HG03095 (cell line): Measurements from ENCODE around the gene TBX21.

Source experiments
- ATAC-seq: cut with Tn5 transposase; IDR thresholded peaks from one replicate; pipeline ENCODE4 v1.9.1; 2021; ENCODE audit warnings: moderate library complexity; ENCODE audit not compliant: unreplicated experiment

TBX21 gene

DNA sequence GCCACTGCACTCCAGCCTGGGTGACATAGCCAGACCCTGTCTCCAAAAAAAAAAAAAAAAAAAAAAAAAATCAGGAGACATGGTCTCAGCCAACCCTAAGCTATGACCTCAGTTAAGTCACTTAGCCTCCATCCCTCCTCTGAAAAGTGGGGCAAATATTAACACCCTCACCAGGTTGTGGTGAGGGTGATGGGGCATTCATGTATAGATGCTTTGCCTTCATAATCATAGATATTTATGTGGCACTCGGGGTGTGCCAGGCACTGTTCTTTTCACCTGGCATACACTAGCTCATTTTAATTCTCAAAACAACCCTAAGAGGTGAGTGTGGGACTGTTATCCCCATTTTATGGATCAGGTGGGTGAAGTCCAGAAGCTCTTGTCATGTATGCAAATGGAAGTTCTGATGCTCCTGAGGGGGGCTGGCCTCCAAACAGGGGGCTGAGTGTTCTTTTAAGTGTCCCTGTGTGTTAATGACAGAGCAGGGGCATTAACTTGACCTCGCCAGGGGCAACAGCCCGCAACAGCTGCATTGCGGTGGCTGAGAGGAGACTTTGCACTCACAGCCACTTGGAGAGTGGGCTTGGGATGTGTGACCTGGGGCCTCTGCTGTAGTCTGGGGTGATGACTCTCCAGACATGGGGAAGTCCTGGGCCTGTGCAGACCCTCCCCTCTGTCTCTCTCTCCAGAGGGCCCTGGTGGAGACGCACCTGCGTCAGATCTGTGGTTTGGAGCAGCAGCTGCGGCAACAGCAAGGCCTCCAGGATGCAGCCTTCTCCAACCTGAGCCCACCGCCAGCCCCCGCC is 34.9 kb upstream of the TBX21 start:
- ATAC-seq, result no peak

- no peak for ATAC-seq
Measured at GRCh38 chr17:47698749-47699535, 34.1 kb upstream of the TBX21 start.

DNA sequence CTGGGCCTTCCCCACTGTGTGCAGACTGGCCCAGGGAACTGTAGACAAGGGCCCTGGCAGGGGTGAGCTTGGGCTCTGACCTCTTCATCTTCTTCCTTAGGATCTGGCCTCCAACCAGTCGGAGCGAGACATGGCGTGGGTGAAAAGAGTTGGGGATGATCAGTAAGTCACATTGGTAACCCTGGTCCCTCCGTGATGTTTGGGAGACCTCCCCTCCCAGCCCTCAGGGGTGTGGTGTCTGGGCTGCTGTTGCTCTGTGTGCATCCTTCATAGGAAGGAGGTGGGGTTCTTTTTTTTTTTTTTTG is 33.5 kb upstream of the TBX21 start:
- ATAC-seq, result no peak

DNA sequence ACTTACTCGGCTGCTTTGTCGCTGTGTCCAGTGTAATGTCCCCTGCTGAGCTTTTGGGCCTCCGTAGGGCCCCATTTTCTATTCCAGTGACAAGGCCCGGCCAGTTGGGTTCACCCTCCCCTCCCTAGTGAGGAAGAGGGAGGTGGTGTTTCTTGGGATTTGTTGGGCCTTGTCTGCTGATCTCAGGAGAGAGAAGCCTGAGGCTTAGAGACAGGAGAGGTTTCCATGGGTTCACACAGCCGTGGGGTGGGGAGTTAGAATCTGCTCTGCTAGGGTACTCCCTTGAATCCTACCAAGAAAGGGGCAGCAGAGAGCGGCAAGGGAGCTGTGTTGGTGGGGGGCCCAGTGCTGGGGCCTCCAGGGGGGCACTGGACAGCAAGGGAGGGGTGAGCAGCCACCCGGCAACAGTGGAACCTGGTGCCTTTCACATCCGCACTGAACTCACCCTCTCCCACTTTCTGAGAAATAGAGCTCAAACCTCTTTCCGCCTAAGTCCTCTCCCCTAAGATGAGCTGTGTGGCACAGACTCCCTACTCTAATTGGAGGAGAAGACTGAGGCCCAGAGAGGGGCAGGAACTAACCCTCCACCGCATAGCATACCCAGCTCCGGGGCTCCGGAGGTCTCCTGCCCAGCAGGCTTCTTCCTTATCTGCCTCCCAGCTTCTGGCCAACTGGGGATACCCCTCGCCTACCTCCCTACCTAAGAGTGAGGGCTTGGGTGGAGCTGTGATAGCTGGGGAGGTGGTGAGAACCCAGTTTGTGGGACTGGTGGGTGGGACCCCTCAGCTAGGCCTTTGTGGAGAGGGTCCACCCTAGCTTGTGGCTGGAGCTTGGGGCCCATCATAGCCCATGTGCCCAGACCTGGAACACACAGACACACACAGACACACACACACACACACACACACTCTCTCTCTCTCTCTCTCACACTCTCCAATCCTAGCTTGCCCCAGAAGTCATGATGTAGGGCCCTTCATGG is 32.3 kb upstream of the TBX21 start:
- ATAC-seq, result no peak

DNA sequence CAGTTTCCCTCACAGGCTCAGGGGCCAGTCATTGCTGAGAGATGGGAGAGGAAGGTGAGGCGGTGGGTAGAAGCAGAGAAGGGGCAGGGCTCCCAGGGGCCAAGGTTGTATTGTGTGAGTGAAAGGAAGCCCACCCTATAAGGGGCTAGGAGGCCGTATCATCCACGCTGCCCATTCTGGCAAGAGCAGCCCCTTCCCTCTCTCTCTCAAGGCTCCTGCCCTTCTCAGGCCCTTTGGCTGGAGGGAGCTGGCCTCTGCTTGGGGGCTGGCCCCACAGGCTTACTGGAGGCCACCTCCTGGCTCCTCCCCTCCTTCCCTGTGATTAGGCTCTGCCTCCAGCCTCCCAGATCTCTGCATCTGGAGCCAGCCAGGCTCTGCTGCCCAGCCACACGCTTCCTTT is 31.4 kb upstream of the TBX21 start:
- ATAC-seq, result no peak

DNA sequence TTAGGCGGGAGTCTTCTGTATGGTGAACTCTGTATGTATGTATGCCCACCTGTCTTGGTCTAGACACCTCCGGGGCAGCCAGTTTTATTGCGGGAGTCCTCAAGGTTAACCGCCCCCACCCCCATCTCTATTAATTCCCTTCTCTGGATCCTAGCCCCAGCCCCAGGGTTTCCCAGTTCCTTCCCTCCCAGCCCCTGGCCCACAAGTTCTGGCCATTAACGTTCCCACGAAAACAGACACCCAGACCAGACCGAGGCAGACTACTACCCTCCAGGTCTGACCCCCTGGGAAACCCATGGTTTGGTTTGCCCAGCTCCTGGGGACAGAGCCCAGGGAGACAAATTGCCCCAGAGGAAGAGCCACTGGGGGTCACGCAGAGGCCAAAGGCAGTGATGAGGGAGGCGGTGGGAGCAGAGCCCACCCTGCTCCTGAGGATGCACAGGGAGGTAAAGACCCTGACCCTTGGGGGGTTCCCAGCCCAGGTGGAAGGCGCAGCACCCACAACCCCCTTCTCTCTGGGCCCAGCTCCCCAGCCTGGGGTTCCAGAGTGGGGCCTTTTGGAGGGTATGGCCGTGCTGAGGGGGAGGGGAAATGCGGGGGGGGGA is 30.5 kb upstream of the TBX21 start:
- no peak for ATAC-seq

DNA sequence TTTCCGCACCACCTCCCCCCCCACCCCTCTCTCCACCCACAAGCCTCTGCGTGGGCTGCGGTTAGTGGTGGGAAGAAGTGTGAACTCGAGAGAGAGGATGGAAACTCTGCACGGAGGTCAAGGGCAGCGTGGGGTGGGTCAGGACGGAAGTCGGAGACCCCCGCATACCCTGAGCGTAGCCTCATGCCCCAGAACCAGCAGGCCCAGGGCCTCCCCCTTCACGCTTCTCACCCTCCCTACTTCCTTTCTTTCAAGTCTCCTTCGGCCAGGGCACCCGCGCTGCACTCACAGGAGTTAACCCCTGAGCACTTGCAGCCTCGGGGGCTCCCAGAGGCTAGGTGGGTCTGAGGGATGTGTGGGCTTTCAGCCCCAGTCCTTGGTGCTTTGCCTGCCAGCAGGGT is 29.8 kb upstream of the TBX21 start:
- ATAC-seq, result no peak

GRCh38 chr17:47703671-47704070 is 29.4 kb upstream of the TBX21 start:
- no peak for ATAC-seq

GRCh38 chr17:47704116-47704515 is 28.9 kb upstream of the TBX21 start:
- ATAC-seq, result no peak

DNA sequence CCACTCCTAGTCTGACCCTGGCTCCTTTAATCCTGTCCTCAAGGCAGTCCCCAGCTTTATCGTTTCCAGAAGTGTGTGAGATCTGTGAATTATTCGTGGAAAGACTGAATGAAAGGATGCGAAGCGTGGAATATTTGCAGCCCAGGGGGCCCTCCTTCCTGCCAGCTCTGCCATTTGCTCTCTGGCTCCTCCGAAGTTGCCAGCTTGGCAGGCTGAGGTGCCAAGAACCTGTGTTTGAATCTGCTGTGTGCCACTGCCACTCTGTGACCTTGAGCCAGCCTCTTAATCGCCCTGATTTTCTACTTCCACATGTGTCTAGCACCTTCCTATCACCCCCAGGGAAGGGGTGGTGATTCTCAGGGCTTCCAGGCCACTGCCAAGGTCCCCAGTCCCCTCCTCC is 28.3 kb upstream of the TBX21 start:
- no peak for ATAC-seq

- ATAC-seq, result no peak
Measured at GRCh38 chr17:47705536-47706530, 27.2 kb upstream of the TBX21 start.

DNA sequence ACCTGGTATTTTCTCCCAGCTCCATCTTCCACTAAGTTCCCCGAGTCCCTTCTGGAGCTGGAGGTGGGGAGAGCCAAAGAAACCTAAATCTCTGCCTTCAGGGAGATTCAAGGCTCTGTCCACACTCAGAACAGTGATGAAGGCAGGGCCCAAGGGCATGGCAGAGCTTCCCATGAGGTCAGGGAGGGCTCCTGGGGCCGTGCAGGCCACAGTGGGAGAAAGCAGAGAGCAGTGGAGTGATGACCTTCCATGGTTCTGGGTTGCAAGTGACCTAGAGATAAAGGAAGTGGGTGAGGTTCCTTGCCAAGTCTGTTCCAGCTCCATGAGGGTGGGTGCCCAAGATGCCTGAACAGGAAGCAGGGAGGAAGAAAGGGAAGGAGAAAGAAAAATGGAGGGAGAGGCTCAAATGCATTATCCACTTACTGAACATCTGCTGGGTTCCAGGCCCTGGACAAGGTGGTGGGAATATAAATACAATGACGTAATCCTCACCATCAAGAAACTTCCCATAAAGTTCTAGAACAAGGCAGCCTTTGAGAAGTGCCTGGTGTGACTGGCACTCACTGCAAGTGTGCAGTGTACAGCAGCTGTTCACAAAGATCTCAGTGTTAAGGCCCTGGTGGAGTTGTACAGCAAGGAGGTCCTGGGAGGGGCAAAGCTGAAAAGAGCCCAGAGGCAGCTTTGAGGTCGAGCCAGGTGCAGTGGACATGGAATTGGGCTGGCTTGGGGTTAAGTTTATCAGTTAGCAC is 25.8 kb upstream of the TBX21 start:
- ATAC-seq, result no peak

- no peak for ATAC-seq
Measured at GRCh38 chr17:47707884-47708283, 25.2 kb upstream of the TBX21 start.

- no peak for ATAC-seq
Measured at GRCh38 chr17:47708312-47708863, 24.6 kb upstream of the TBX21 start.

- ATAC-seq, result no peak
Measured at GRCh38 chr17:47708864-47709541, 24.0 kb upstream of the TBX21 start.

DNA sequence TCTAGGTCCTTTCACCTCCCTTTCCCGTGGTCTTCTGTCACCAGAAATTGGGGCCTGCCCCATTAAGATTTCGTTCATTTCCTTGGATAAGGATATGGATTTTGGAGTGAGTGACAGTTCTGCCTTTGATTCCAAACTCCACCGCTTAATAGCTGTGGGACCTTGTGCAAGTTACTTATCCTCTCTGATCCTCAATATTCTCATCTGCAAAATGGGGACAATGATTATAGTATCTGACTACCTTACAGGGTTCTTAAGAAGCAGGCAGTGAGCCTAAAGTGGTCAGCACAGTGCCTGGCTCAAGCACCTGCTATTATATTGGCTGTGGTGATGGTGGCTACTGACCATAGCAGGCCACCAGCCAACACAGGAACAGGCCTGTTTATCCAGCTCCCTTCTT is 23.4 kb upstream of the TBX21 start:
- no peak for ATAC-seq

DNA sequence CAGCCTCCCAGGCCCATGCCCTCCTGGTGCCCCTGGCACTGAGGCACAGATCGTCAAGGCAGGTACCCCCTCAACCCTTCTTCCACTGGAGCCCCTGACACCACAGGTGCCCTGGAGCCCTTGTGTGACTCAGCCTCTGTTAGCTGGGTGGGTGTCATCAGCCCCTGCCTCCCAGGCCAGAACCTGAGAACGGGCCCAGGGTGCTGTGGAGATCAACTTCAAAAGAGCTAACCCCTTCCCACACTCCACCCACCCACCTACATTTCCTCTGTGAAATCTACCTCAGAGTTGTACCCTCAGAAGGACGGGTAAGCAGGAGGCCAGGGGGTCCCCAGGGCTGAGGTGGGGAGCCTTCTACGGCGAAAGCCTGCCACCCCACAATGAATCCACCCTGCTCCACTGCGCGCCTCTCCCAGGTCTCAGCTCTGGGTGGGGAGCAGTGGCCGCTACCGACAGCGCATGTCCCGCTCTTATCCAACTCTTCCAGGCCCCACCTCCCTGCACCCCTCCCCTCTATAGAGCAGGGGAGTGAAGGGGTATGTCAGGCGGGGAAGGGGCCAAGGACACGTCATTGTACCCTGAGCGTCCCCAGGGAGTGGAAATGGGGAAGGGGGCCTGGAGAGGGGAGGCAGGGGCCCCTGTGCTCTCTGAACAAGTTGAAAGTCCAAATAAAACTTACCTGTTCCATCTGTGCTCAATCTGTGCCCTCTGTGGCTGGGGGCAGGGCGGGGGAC is 21.5 kb upstream of the TBX21 start:
- no peak for ATAC-seq
